Body of pancreas (tissue), 4 donors: Measurements from ENCODE around the gene GPR21.
A peak's percentile ranks its signal among the peaks of the same experiment; 100 is the strongest.

Experiments
- POLR2A ChIP-seq, 3 donors: fragments of 450-650 bp; IDR thresholded peaks; one replicate each; pipeline ENCODE4 v1.6.1; 2016; ENCODE audit warnings: antibody characterized with exemption in 3 of 3, mild to moderate bottlenecking in 2 of 3
- TF ChIP-seq, protein P1 (sequence below), 7 experiments: fragments of 450-650 bp in 4 of 7; fragments of 200-600 bp in 3 of 7; sonication (generic) in 3 of 7; IDR thresholded peaks; one replicate each; pipeline ENCODE4 v1.5.1; 2016 to 2019; ENCODE audit warnings: antibody characterized with exemption in 7 of 7

DNA sequence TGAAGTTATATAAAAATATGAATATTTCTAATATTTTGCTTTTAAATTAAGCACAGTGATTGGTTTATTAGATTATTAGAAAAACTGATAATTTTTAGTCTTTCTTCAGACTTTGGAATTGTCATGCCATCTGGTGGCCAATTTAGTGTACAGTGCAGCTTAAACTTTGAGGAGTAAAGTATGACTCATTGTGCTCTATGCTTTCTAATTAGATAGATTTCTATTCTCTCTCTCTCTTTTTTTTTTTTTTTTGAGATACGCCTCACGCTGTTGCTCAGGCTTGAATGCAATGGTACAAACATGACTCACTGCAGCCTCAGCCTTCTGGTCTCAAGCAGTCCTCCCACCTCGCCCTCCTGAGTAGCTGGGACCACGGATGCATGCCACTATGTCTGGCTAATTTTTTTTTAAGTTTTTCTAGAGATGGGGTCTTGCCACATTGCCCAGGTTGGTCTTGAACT is 42.1 kb upstream of the GPR21 start:
- TF ChIP-seq, protein P1, sequence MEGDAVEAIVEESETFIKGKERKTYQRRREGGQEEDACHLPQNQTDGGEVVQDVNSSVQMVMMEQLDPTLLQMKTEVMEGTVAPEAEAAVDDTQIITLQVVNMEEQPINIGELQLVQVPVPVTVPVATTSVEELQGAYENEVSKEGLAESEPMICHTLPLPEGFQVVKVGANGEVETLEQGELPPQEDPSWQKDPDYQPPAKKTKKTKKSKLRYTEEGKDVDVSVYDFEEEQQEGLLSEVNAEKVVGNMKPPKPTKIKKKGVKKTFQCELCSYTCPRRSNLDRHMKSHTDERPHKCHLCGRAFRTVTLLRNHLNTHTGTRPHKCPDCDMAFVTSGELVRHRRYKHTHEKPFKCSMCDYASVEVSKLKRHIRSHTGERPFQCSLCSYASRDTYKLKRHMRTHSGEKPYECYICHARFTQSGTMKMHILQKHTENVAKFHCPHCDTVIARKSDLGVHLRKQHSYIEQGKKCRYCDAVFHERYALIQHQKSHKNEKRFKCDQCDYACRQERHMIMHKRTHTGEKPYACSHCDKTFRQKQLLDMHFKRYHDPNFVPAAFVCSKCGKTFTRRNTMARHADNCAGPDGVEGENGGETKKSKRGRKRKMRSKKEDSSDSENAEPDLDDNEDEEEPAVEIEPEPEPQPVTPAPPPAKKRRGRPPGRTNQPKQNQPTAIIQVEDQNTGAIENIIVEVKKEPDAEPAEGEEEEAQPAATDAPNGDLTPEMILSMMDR (IDR thresholded peaks at IDR 0.05), result peak; percentile 43 to 89 (median 72)
- no peak for TF ChIP-seq POLR2A (IDR thresholded peaks at IDR 0.05)
